DMS53 (cell line): Measurements from ENCODE around the gene NBL1.
"Not testable (repeated sequence)": the region's sequence is repeated elsewhere in the genome, so short reads cannot be mapped to it uniquely, and the experiment has no call there.

Experiments
- DNase-seq: peaks from one replicate; lab custom pipeline; 2025; lab: John Stamatoyannopoulos, UW

The NBL1 gene

DNA sequence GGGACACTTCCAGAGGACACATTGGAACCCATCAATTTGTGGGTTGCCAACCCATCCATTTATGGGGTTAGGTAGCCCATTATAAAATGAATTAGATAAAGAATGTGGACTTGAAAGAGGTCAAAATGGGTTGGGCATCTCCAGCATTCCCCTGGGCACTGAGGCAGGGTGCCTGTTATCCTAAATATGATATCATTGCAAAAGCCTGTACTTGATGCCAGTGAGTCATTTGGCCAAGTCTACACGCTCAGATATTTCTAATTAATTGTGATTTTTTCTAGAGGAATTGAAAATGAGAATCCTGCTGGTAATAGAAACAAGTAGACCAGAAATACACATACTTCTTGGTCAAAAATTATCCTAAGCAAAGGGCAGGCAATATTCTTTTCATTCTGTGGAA is 21.9 kb upstream of the NBL1 start:
- no peak for DNase-seq

DNA sequence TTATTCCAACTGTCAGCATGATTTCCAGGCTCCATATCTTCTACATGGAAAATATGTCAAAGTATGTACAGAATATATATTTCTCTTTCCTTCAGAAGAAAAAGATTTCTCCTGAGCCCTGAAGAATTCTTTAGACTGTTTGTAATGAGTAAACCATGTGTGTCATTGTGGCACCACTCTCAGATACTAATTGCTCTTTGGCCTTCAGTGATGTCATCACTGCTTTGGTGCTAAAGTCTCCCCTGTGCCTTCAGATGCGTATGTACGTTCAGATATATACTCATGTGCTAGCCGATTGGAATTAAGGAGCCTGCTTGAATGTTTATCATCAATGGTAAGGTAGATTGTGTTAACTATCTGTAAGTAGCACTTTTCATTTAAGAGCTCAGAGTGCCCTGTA is 20.6 kb upstream of the NBL1 start:
- no peak for DNase-seq

DNA sequence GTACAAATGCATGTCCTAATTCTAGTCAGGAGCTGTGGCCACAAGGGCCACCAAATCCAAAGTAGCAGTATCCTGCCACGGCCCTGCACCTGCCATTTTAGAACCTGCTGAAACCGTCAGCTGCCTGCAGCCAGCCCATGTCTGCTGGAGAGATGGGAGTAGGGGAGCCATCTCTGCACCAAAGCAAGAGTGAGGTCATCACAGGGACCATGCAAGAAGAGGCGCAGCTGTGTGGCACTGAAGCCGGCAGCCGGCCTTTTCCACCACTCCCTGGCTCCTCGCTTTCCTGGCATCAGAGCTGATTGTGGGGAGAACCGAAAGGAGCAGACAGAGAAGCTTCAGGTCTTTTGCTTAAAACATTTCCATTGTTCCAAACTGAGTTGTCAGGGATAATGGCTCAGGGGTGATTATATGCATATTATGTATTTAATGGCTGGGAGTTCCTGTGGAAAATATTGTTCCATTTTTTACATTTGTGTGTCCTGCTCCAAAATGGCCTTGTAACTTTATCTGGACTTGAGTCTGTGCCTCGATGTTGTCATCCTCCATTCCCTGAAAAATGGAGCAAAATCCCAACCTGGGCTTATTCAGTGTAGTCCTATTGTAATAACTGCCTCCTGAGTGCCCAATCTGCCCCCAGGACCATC is 18.7 kb upstream of the NBL1 start:
- DNase-seq, result no peak

DNA sequence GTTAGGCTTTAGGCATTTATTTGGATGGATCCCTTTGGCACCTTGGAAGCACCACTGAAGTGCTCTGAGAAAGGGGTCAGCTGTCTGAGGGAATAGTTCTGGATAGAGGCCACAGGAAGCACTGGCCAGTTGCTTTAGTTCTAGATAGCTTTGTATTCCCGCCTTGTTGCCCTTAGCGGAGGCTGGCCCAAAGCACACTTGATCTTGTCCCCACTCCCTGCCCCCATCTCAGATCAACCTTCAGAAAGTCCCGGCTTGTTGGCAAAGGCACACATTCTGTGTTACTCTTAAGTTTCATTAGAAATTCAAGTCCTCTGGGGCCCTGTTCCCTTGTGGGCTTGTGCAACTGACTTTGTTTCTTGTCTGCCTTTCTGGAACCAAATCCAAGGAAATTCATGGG is 15.2 kb upstream of the NBL1 start:
- no peak for DNase-seq

DNA sequence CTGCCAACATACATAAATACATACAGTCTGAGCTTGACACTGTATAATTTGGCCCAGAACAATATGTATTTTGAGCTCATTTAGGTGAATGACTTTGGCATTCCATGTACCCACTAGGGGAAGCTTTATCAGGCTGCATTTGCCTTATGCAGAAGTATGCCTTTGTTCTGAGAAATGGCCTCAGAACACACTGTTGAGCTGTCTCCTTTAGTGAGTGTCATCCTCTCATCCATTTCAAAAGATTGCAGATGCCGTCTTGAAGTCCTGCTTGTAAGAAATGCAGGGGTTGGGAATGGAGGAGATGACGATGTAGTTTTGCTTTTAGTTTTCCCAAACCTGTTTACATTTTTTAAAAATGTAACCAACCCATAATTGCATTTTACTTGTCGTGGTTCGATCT is 14.8 kb upstream of the NBL1 start:
- no peak for DNase-seq

DNA sequence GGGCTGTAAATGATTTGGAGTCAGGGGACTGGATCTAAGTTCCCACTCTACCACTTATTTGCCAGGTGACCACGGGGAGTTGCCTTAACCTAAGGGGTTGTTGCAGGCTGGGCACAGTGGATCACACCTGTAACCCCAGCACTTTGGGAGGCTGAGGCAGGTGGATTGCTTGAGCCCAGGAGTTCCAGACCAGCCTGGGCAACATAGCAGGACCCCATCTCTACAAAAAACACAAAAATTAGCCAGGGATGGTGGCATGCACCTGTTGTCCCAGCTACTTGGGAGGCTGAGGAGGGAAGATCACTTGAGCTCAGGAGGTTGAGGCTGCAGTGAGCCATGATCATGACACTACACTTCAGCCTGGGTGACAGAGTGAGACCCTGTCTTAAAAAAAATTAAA is 13.9 kb upstream of the NBL1 start:
- DNase-seq, result not testable (repeated sequence)

DNA sequence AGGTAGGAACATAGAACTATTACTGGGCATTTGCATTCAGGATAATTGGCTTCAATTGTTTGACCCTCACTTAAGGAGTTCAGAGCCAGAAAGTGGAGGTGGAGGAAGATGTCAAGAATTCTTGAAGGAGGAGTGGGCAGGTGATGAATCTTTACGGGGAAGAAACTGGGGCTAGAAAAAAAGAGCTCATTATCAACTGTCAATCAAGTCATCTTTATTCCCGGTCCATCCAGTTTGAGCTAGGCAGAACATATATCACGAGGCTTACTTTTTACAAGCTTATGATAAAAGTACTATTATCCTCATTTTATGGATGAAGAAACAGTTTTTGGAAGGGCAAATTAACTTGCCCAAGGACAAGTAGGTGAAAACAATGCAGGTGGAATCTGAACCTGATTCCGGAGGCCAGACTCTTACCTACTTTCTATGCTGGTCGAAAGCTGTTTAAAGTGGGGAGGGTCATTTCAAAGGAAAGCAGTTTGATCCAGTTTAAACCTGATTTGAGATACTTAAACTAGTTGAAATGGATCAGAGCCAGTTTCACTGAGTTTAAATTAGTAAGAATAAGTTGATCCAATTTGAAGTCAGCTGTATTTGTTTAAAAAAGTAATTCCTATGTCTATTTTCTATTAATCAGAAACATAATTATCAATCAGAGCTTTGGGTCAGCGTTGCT is 13.3 kb upstream of the NBL1 start:
- DNase-seq, result no peak

DNA sequence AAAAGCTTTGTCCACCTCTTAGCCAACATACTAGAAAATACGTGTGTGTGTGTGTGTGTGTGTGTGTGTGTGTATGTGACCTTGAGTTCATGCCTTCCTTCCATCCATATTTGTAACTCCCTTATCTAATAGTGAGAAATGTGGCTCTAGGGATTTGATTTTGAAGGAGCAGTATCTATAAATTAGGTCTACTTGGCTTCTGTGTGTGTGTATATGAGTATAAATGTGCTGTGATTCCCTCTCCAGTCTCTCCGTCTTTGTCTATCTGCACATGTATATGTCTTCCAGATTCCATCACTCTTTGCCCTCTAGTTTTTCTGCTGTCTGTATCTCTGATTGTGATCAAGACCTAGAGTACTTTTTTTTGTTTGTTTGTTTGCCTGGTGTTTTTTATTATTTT is 11.9 kb upstream of the NBL1 start:
- DNase-seq, result no peak

DNA sequence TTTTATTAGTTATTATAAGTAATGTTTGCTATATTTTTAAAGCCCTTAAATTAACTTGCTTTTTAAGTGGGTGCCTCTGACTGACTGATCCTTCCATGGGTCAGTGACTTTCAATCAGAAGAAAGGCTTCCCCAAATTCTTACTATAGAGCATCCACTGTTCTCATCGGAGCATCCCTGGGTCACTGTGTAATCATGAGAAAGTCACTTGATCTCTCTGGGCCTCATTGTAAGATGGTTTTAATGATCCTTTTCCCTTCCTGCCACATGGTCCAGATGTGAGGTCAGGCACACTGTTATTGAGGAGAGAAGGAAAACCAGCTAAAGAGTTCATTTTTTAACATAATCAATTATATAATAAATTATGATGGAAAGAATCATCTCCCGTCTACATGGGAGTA is 11.0 kb upstream of the NBL1 start:
- DNase-seq, result no peak

DNA sequence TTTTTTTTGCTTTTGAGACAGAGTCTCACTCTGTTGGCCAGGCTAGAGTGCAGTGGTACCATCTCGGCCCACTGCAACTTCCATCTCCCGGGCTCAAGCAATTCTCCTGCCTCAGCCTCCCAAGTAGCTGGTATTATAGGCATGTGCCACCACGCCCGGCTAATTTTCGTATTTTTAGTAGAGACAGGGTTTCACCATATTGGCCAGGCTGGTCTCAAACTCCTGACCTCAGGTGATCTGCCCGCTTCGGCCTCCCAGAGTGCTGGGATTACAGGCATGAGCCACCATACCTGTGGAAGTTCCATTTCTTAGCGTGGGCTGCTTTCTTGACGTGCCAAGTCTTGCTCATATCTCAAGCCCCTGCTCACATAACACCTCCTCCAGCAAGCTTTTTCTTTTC is 9.0 kb upstream of the NBL1 start:
- DNase-seq, result not testable (repeated sequence)

DNA sequence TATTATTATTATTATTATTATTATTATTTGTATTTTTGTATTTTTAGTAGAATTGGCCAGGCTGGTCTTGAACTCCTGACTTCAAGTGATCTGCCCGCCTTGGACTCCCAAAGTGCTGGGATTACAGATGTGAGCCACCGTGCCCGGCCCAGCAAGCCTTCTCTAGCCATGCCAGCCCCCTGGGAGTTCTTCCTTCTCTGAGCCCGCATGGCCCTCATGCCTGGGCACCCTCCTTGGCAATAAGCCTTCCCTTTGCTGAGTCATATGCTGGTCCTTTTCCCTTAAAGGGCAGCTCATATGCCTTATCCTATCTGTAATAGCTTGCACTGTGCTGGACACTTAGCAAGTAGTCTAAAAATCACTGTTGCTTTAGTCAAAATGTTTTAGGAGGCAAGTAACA is 8.5 kb upstream of the NBL1 start:
- no peak for DNase-seq

DNA sequence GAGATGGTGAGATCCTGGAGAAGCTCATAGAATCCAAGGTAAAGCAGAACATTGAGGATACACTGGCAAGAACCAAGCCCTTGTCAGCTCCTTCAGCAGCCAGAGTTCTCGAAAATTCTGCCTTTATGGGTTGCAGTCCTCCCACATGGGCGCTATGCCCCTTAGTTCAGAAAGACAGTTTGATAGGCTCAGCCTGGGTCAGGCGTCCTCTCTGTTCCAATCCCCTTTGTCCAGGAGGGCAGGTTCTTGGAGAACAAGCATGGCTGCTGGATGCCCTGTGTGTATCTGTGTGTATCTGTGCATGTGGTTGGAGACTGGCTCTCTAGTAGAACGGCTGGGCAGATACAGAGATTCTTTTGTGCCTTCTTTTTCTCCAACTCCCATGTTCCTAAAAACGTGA is 8.0 kb upstream of the NBL1 start:
- DNase-seq, result no peak

DNA sequence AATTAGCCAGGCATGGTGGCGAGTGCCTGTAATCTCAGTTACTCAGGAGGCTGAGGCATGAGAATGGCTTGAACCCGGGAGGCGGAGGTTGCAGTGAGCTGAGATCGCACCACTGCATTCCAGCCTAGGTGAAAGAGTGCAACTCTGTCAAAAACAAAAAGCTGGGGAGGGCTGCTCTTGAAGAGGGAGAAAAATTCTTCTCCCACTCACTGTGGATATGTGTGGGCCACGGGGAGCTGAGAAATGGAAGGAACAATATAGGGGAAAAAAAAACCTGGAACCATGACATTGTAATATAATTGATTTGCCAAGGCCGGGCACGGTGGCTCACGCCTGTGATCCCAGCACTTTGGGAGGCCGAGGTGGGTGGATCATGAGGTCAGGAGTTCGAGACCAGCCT is 7.4 kb upstream of the NBL1 start:
- DNase-seq, result not testable (repeated sequence)

DNA sequence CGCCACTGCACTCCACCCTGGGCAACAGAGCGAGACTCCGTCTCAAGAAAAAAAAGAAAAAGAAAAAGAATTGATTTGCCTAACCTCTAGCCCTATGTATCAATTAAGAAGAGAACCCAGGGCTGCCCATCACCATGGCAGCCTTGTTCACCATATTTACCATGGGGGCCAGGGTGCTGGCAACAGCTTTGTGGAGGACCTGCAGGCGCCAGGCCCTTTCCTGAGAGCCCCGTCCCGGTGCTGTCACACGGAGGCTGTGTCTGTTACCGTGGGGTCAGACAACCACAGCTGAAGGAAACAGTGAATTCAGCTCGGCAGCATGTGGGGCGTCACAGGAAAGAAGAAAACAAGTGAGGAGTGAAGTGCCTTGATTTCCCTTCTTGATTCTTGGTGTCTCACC is 6.5 kb upstream of the NBL1 start:
- no peak for DNase-seq

DNA sequence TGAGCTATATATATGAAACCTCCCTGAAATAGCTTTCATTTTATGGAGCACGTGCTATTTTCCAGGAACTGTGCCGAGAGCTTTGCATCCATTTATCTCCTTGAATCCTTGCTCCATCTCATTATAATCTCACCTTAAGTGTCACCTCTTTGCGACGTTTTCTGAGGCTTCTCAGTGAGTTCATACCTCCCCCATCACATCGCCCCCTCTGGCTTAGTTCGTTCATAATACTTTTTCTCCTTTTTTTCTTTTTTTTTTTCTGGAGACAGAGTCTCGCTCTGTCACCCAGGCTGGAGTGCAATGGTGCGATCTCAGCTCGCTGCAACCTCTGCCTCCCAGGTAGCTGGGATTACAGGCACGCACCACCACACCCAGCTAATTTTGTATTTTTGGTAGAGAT is 4.9 kb upstream of the NBL1 start:
- not testable (repeated sequence) for DNase-seq

DNA sequence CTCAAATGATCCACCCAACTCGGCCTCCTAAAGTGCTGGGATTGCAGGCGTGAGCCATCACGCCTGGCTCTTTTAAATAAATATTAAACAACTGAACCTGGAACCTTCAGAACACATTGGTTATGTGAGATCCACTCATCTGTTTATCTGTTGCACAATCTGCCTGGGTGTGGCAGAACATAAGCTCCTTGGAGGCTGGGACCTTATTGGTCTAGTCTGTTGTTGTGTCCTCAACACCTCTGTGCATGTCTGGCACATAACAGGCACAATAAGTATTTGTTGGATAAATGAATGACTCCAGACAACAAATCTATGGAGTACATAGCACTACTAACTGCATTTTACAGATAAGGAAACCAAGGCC is 4.1 kb upstream of the NBL1 start:
- DNase-seq, result no peak

DNA sequence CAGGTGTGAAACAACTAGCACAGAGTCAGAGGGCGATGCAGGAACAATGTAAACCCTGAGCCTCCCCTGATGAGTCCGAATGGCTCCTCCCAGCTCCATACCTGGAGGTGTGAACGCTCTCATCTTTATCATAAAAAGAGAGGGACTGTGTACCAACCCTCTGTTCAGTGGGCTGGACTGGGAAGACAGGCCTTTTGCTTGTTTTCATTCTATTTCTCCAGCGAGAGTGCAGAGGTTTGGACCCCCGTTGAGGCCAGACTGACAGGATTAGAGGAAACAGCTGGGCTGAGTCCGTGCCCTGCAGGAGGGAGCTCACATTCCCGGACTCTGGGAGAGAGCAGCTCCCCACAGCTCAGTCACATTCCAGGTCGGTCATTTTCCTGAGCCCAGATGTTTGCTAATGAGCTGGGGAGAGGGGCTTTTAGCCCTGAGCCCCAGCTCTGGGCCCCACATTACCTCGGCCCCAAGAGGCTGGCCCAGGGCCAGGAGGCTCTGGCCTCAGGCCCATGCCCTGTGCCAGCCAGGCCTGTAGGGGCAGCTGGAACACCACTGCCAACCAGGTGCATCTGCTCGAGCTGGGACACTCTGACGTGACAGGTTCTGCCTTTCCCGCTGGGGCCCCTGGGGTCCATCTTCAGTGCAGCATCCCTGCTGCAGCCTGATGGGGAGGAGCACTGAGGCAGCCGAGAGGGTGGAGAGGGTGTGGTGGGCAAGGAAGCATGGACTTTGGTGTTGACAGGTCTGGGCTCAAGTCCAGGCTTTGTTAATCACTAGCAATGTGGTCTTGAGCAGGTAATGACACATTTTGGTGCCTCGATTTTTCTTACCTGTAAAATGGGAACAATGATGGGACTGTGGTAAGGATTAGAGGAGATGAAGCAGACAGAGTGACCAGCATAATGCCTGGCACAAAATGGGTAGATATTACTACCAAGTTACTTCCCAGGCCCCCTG is 3.5 kb upstream of the NBL1 start:
- peak; percentile 76 for DNase-seq

DNA sequence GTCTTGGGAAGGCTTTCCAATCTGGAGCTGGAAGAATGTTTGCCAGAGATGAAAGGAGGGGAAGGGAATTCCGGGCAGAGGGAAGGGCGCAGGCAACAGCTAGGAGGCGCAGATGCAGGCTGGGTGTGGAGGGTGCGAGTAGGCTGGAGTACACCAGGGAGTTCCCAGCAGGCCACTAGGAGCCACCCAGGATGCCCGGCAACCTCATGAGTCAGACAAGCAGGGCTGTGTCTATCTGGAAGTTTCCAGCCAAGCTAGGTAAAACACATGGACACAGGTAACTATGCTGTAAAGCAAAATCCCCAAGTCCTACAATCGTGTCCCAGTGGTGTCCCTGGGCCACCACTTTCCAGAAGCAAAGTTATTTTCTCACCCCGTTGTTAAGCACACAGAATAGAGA is 990 bp upstream of the NBL1 start:
- peak; percentile 82 for DNase-seq

DNA sequence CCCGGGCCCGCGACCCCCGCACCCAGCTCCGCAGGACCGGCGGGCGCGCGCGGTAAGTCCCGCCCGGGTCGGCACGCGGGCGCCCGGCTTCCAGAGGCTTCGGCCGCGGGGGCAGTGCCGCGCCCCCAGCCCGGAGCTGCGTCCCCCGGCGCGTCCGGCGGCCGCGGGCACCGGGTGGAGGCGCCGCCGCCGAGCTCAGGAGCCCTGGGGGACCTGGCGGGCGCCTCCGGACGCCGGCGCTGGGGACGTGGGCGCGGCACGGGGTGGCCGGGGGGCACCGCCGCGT is 227 bp downstream of the NBL1 start:
- peak; percentile 67 for DNase-seq

DNA sequence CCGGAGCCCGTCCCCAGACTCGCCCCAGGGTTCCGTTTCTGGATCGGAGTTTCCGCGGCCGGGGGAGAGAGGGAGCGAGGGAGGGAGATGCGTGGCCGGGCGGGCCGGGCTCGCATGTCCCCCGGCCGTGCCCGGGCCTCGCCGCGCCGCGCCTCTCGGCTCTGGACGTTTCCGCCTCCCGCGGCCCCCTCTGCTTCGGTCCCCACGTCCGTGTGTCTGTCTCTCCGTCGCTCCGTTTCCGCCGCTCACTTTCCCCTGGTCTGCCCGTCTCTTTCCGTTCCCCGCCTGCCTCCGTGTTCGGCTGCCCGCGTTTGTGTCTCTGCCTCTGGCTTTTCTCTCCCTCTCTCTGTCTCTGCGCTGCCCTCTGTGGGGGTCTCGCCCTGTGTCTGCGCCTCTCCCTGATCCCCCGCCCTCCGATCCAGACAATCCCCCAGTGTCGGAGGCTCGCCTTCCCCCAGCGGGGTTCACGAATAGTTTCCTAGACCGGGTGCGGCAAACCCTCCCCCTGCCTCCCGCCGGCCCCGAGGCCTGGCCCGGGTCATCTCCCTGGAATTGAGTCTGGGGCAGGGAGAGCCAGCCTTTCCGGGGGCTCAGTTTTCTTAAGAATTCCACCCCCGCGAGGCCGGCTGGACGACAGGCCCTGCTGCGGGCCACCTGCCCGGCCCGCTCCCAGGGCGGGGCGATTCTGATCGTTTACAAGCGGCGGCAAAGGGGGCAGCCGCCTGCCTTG is 735 bp downstream of the NBL1 start:
- DNase-seq, result peak; percentile 78

DNA sequence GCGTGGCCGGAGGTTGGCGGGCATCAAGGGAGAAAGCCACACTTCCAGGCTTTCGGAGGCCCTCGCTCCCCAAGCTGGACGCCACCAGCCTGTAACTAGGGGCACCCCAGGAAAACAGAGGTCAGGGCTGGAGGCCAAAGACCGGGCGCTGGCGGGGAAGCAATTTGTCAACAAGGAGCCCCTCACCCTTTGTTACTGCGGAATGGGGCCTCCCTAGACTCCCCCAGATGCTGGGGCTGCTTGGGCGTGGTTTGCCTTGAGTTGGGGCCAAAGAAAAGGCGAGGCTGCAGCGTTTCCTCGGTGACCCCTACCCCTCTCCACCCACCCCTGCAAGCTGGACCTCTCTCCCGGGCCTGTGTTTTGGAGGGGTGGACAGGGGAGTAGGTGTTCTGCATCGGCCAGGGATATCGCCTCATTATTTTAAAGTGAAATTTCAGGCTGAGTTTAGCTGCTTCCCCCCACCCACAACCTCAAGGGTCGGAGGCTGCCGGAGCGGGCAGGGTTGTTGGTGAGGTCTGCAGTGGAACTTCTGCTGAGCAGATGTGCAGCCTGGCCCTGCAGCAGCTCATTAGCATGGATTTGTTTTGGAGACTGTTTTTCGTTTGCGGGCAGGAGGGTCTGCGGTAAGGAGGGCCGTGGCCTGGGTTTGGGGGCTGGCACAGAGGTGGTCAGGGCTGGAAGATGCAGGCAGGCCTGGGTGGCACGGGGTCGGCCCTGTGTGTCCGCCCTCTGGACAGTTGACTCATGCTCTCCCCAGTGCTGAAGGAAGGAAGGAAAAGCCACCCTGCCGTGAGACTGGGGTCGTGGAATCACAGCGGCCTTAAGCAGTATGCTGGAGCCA is 1.5 kb downstream of the NBL1 start:
- DNase-seq, result no peak
